ENCODE results near the gene SCRN1. TPM values are rescaled to one million over a fixed set of nuclear protein-coding genes. Genes with fewer than 3 reads are reported as not detected.
A peak's percentile ranks its signal among the peaks of the same experiment; 100 is the strongest.

The SCRN1 gene
- total and polyA plus RNA-seq, 8 donors: 25.5 to 42.6 (median 36.9) TPM

GRCh38 chr7:29950480-29950879 is 39.1 kb downstream of the SCRN1 start:
- TF ChIP-seq CTCF (IDR thresholded peaks at IDR 0.05): no peak
- no peaks in the 10 kb centered on the region for H3K27me3 ChIP-seq
- no peak overlapping the region for H3K27ac ChIP-seq
- peaks cover 0 to 24% of the 10 kb centered on the region in 2 donors for H3K36me3 ChIP-seq
- no peaks in the 10 kb centered on the region for H3K9me3 ChIP-seq
- no peaks in the 10 kb centered on the region for H3K4me1 ChIP-seq
- no peak for ATAC-seq
- intact Hi-C loops (cut with DNase I): no loop called here
- no peak for DNase-seq
- H3K4me3 ChIP-seq: no peak overlapping the region

- H3K27ac ChIP-seq: no peak overlapping the region
- H3K4me1 ChIP-seq: no peaks in the 10 kb centered on the region
- H3K27me3 ChIP-seq: no peaks in the 10 kb centered on the region
- no peaks in the 10 kb centered on the region for H3K9me3 ChIP-seq
- intact Hi-C loops (cut with DNase I): no loop called here
- H3K4me3 ChIP-seq: no peak overlapping the region
- no peak for TF ChIP-seq CTCF (IDR thresholded peaks at IDR 0.05)
- ATAC-seq: no peak
- no peak for DNase-seq
- H3K36me3 ChIP-seq: peaks cover 0 to 28% of the 10 kb centered on the region in 2 donors
These were observed 41.0 kb downstream of the SCRN1 start for GRCh38 chr7:29948587-29948986.

- no peak overlapping the region for H3K27ac ChIP-seq
- no peaks in the 10 kb centered on the region for H3K9me3 ChIP-seq
- peak; percentile 12 to 30 for TF ChIP-seq CTCF (IDR thresholded peaks at IDR 0.05)
- H3K27me3 ChIP-seq: no peaks in the 10 kb centered on the region
- intact Hi-C loops (cut with DNase I): no loop called here
- peak in 1 of 4 donors; percentile 26 for DNase-seq
- peak; percentile 78 for ATAC-seq
- H3K36me3 ChIP-seq: peaks cover 0 to 38% of the 10 kb centered on the region in 2 donors
- no peak overlapping the region for H3K4me3 ChIP-seq
- H3K4me1 ChIP-seq: no peaks in the 10 kb centered on the region
These were observed 43.0 kb downstream of the SCRN1 start for GRCh38 chr7:29946428-29947186.

GRCh38 chr7:29945259-29945809 is 44.3 kb downstream of the SCRN1 start:
- H3K36me3 ChIP-seq: peaks cover 0 to 33% of the 10 kb centered on the region in 2 donors
- no peaks in the 10 kb centered on the region for H3K9me3 ChIP-seq
- ATAC-seq: no peak
- no peak overlapping the region for H3K4me3 ChIP-seq
- H3K4me1 ChIP-seq: no peaks in the 10 kb centered on the region
- DNase-seq: no peak
- no peaks in the 10 kb centered on the region for H3K27me3 ChIP-seq
- H3K27ac ChIP-seq: no peak overlapping the region
- TF ChIP-seq CTCF (IDR thresholded peaks at IDR 0.05): no peak
- intact Hi-C loops (cut with DNase I): no loop called here

GRCh38 chr7:29940199-29940598 is 49.4 kb downstream of the SCRN1 start:
- intact Hi-C loops (cut with DNase I): no loop called here
- Histone ChIP-seq H3K9me3 (no peaks in the 10 kb centered on the region), H3K4me3 (no peak overlapping the region), H3K27ac (no peak overlapping the region), H3K4me1 (no peaks in the 10 kb centered on the region), H3K36me3 (peaks cover 0 to 50% of the 10 kb centered on the region in 2 donors), H3K27me3 (no peaks in the 10 kb centered on the region)
- DNase-seq: no peak
- ATAC-seq: no peak
- TF ChIP-seq CTCF (IDR thresholded peaks at IDR 0.05): no peak
